ENCODE measurements around the gene NRG2.

DNA sequence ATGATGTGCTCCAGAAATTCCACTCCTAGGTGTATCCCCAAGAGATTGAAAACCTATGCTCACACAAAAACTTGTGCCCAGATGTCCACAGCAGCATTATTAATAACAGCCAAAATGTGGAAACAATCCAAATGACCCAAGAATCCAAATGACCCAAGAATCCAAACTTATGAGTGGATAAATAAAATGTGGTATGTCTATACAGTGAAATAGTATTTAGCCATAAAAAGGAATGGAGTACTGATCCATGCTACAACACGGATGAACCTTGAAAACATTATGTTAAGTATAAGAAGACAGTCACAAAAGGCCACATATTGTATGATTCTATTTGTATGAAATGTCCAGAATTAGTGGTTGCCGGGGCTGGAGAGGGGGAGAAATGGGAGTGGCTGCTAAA is 167.1 kb downstream of the NRG2 start:
- TF ChIP-seq, protein P1, sequence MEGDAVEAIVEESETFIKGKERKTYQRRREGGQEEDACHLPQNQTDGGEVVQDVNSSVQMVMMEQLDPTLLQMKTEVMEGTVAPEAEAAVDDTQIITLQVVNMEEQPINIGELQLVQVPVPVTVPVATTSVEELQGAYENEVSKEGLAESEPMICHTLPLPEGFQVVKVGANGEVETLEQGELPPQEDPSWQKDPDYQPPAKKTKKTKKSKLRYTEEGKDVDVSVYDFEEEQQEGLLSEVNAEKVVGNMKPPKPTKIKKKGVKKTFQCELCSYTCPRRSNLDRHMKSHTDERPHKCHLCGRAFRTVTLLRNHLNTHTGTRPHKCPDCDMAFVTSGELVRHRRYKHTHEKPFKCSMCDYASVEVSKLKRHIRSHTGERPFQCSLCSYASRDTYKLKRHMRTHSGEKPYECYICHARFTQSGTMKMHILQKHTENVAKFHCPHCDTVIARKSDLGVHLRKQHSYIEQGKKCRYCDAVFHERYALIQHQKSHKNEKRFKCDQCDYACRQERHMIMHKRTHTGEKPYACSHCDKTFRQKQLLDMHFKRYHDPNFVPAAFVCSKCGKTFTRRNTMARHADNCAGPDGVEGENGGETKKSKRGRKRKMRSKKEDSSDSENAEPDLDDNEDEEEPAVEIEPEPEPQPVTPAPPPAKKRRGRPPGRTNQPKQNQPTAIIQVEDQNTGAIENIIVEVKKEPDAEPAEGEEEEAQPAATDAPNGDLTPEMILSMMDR (IDR thresholded peaks at IDR 0.05; ENCODE audit: low read depth, low read length, poor library complexity, severe bottlenecking) = no peak
- no peak for TF ChIP-seq EZH2phosphoT487 (IDR thresholded peaks at IDR 0.05; ENCODE audit: borderline replicate concordance, low read length)
